ENCODE results near the gene KAZN. TPM values are rescaled to one million over a fixed set of nuclear protein-coding genes. Genes with fewer than 3 reads are reported as not detected.

The KAZN gene
- total and polyA plus RNA-seq, 9 donors: 10.1 to 56.4 (median 27.9) TPM

GRCh38 chr1:14876747-14877146 is 278.3 kb downstream of the KAZN start:
- no peaks in the 10 kb centered on the region for H3K9me3 ChIP-seq
- 93 to 100% (median 100%) methylated on average over 1 of the region's 1 CpG for whole genome bisulfite sequencing, 3 donors
- H3K27ac ChIP-seq: no peak overlapping the region
- H3K36me3 ChIP-seq: no peaks in the 10 kb centered on the region
- H3K4me3 ChIP-seq: no peak overlapping the region
- no peaks in the 10 kb centered on the region for H3K4me1 ChIP-seq (ENCODE audit: insufficient read depth)
- intact Hi-C loops (cut with DNase I): no loop called here
- H3K27me3 ChIP-seq: no peaks in the 10 kb centered on the region
- no peak for DNase-seq
- TF ChIP-seq EP300 (IDR thresholded peaks at IDR 0.05) (no peak), POLR2A (IDR thresholded peaks at IDR 0.05) (no peak), CTCF (IDR thresholded peaks at IDR 0.05) (no peak)

DNA sequence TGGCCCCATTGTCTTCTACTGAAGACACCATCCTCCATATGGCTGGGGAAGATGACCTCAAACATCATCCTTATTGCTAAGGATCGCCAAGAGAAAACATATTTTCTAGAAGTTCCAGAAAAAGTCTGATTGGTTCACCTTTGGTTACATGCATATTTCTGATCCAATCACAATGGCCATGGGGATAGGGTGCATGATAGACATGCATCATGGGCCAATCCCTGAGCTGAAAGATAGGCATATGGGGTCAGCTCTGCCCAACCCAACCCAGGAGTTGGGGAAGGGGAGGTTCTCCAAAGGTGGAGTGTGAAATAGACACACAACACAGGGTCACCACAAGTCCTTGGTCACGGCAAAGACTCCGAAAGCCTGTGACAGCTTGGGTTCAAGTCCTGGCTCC is 278.7 kb downstream of the KAZN start:
- 92 to 96% (median 95%) methylated on average over 3 of the region's 3 CpGs for WGBS, 3 donors
- no peak overlapping the region for H3K4me3 ChIP-seq
- no peaks in the 10 kb centered on the region for H3K36me3 ChIP-seq
- no peak for DNase-seq
- H3K4me1 ChIP-seq (ENCODE audit: insufficient read depth): no peaks in the 10 kb centered on the region
- no peak overlapping the region for H3K27ac ChIP-seq
- intact Hi-C loops (cut with DNase I): no loop called here
- H3K27me3 ChIP-seq: no peaks in the 10 kb centered on the region
- TF ChIP-seq POLR2A (IDR thresholded peaks at IDR 0.05) (no peak), EP300 (IDR thresholded peaks at IDR 0.05) (no peak), CTCF (IDR thresholded peaks at IDR 0.05) (no peak)
- H3K9me3 ChIP-seq: no peaks in the 10 kb centered on the region

GRCh38 chr1:14878124-14878523 is 279.6 kb downstream of the KAZN start:
- no peak overlapping the region for H3K27ac ChIP-seq
- DNase-seq: no peak

GRCh38 chr1:14878951-14879350 is 280.5 kb downstream of the KAZN start:
- TF ChIP-seq POLR2A (IDR thresholded peaks at IDR 0.05) (no peak), EP300 (IDR thresholded peaks at IDR 0.05) (no peak), CTCF (IDR thresholded peaks at IDR 0.05) (no peak)
- H3K4me1 ChIP-seq (ENCODE audit: insufficient read depth): no peaks in the 10 kb centered on the region
- H3K36me3 ChIP-seq: no peaks in the 10 kb centered on the region
- H3K27ac ChIP-seq: no peak overlapping the region
- intact Hi-C loops (cut with DNase I): no loop called here
- no peaks in the 10 kb centered on the region for H3K27me3 ChIP-seq
- no peak overlapping the region for H3K4me3 ChIP-seq
- WGBS, 3 donors: 83 to 94% (median 86%) methylated on average over 6 of the region's 6 CpGs
- no peaks in the 10 kb centered on the region for H3K9me3 ChIP-seq
- DNase-seq: no peak

More at GRCh38 chr1:14878124-14878523, 279.6 kb downstream of the KAZN start:
- Histone ChIP-seq H3K4me3 (no peak overlapping the region), H3K4me1 (ENCODE audit: insufficient read depth) (no peaks in the 10 kb centered on the region), H3K27me3 (no peaks in the 10 kb centered on the region), H3K36me3 (no peaks in the 10 kb centered on the region), H3K9me3 (no peaks in the 10 kb centered on the region)
- intact Hi-C loops (cut with DNase I): no loop called here
- TF ChIP-seq CTCF (IDR thresholded peaks at IDR 0.05) (no peak), POLR2A (IDR thresholded peaks at IDR 0.05) (no peak), EP300 (IDR thresholded peaks at IDR 0.05) (no peak)
